Measurements from ENCODE around the gene CUX1. TPM values are rescaled to one million over a fixed set of nuclear protein-coding genes. Genes with fewer than 3 reads are reported as not detected.
A peak's percentile ranks its signal among the peaks of the same experiment; 100 is the strongest.
"Not testable (repeated sequence)": the region's sequence is repeated elsewhere in the genome, so short reads cannot be mapped to it uniquely, and the experiment has no call there.

The CUX1 gene
- total RNA-seq, 4 donors from 2014 or later: 56.9 to 124 (median 93.2) TPM

DNA sequence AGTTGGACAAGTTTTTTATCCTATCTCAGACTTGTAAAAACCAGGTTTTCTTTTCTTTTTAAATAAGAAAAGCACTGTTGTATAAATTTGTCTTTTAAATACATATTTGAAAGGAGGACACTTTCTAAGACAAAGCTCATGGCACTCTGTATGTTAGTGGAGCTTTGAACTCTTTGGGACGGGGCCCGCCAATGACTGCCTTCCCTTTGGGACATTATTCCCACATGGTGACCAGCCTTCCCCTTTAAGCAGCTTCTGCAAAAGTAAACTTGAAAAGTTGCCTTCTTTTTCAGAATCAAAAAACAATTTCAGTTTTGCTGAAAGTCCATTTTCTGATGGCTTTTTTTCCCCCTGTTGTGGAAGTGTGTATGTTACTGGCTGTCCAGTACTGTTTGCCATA is 1.8 kb downstream of the CUX1 start:
- no peak for DNase-seq
- 96 to 100% methylated on average over 2 of the region's 2 CpGs for WGBS, 2 donors (ENCODE audit: low coverage in 1 of 2)
- H3K36me3 ChIP-seq: no peaks in the 10 kb centered on the region
- peaks cover 7 to 34% (median 13%) of the 10 kb centered on the region in 4 donors for H3K4me1 ChIP-seq
- intact Hi-C loops (cut with DNase I; ENCODE audit: low total_unique reads) (loop anchor here (10.0 kb wide), 3 partner anchors 66 to 306 kb away; no protein-coding TSS in a partner anchor), in situ Hi-C loops (cut with MboI; ENCODE audit: low pct_ligation_motif_present in 1 of 4, low pct_unique_long_range_greater_than_20kb in 1 of 4, low sequenced_read_pairs in 3 of 4) (loop anchor here in 1 of 4 donors (10.0 kb wide), 1 partner anchor 134 kb away; no protein-coding TSS in a partner anchor)
- peak overlapping the region in 2 of 4 donors; percentile 82 to 86 for H3K27ac ChIP-seq
- no peaks in the 10 kb centered on the region for H3K27me3 ChIP-seq
- TF ChIP-seq, protein P1, sequence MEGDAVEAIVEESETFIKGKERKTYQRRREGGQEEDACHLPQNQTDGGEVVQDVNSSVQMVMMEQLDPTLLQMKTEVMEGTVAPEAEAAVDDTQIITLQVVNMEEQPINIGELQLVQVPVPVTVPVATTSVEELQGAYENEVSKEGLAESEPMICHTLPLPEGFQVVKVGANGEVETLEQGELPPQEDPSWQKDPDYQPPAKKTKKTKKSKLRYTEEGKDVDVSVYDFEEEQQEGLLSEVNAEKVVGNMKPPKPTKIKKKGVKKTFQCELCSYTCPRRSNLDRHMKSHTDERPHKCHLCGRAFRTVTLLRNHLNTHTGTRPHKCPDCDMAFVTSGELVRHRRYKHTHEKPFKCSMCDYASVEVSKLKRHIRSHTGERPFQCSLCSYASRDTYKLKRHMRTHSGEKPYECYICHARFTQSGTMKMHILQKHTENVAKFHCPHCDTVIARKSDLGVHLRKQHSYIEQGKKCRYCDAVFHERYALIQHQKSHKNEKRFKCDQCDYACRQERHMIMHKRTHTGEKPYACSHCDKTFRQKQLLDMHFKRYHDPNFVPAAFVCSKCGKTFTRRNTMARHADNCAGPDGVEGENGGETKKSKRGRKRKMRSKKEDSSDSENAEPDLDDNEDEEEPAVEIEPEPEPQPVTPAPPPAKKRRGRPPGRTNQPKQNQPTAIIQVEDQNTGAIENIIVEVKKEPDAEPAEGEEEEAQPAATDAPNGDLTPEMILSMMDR (IDR thresholded peaks at IDR 0.05): no peak
- no peak for TF ChIP-seq EP300 (IDR thresholded peaks at IDR 0.05; ENCODE audit: low read depth)
- no peak for TF ChIP-seq POLR2AphosphoS5 (IDR thresholded peaks at IDR 0.05)
- TF ChIP-seq POLR2A (IDR thresholded peaks at IDR 0.05): no peak
- no peaks in the 10 kb centered on the region for H3K9me3 ChIP-seq
- no peak overlapping the region for H3K4me3 ChIP-seq

DNA sequence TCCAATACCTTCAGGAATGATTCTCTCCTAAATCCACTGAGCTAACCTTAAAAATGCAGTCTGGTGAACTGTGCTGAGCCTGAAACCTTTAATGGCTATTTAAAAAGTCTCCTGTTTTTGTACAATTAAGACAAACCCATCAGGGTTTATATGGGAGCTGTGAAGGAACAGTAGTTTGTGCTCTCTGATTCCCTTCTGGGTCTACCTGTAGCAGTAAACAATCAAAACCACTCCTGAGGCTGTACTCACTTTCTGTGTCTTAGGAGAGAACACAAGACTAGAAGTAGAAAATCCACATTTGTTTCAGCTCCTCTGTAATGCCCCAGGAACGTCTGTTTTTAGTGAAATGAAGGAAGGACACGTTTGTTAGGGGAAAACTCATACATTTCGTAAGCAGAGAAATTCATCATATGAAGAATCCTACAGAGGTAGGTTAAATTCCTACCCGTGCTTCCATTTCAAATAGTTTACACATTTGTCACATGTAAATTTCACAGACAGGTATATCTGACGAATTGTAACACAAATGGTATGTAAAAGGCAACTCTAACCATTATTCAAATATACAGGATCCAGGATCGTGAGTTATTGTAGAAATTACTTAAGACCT is 2.6 kb downstream of the CUX1 start:
- in situ Hi-C loops (cut with MboI; ENCODE audit: low pct_ligation_motif_present in 1 of 4, low pct_unique_long_range_greater_than_20kb in 1 of 4, low sequenced_read_pairs in 3 of 4): loop anchor here in 1 of 4 donors (10.0 kb wide), 1 partner anchor 135 kb away; no protein-coding TSS in a partner anchor
- TF ChIP-seq, protein P1 (IDR thresholded peaks at IDR 0.05): no peak
- TF ChIP-seq POLR2A (IDR thresholded peaks at IDR 0.05) (no peak), EP300 (IDR thresholded peaks at IDR 0.05; ENCODE audit: low read depth) (no peak), POLR2AphosphoS5 (IDR thresholded peaks at IDR 0.05) (no peak)
- no peak for DNase-seq
- Histone ChIP-seq H3K27me3 (no peaks in the 10 kb centered on the region), H3K9me3 (no peaks in the 10 kb centered on the region), H3K4me1 (peaks cover 7 to 34% (median 10%) of the 10 kb centered on the region in 4 donors), H3K36me3 (no peaks in the 10 kb centered on the region), H3K4me3 (no peak overlapping the region), H3K27ac (peak overlapping the region in 2 of 4 donors; percentile 82 to 86)
- intact Hi-C loops (cut with DNase I; ENCODE audit: low total_unique reads): loop anchor here (10.0 kb wide), 3 partner anchors 65 to 305 kb away; no protein-coding TSS in a partner anchor
- 74 to 79% methylated on average over 6 of the region's 6 CpGs for WGBS, 2 donors (ENCODE audit: low coverage in 1 of 2)

DNA sequence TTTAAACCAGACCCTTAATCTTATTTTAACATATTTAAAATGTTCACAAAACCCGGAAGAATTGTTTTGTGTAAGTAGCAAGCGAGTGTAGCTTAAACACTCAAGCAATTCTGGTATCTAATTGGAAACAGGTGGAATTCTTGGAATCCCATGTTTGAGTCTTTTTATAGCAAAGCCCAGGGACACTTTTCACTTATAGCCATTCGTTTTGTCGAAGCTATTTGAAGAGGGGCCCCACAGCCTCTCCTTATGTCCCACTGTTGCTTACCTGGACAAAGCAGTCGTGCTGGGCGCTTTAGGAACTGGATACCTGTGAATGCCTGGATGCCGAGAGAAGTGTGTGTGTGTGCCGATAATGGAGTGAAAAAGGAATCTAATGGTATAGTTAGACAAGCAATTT is 3.3 kb downstream of the CUX1 start:
- intact Hi-C loops (cut with DNase I; ENCODE audit: low total_unique reads): no loop called here
- H3K27me3 ChIP-seq: no peaks in the 10 kb centered on the region
- H3K36me3 ChIP-seq: no peaks in the 10 kb centered on the region
- no peak for DNase-seq
- WGBS, 2 donors (ENCODE audit: low coverage in 1 of 2): 82 to 87% methylated on average over 8 of the region's 8 CpGs
- TF ChIP-seq EP300 (IDR thresholded peaks at IDR 0.05; ENCODE audit: low read depth) (no peak), POLR2A (IDR thresholded peaks at IDR 0.05) (no peak), POLR2AphosphoS5 (IDR thresholded peaks at IDR 0.05) (no peak)
- TF ChIP-seq, protein P1 (IDR thresholded peaks at IDR 0.05): no peak
- in situ Hi-C loops (cut with MboI; ENCODE audit: low pct_ligation_motif_present in 1 of 4, low pct_unique_long_range_greater_than_20kb in 1 of 4, low sequenced_read_pairs in 3 of 4): no loop called here
- H3K27ac ChIP-seq: no peak overlapping the region
- no peak overlapping the region for H3K4me3 ChIP-seq
- peaks cover 7 to 34% (median 10%) of the 10 kb centered on the region in 4 donors for H3K4me1 ChIP-seq
- H3K9me3 ChIP-seq: no peaks in the 10 kb centered on the region

DNA sequence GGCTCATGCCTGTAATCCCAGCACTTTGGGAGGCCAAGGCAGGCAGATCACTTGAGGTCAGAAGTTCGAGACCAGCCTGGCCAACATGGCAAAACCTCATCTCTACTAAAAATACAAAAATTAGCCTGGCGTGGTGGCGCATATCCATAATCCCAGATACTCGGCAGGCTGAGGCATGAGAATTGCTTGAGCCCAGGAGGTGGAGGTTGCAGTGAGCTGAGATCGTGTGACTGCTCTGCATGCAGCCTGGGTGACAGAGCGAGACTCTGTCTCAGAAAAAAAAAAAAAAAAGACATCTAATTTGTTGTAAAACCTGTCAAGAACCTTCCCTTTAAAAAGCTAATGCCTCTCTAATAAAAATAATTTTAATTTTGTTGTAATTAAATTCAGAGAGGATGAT is 5.2 kb downstream of the CUX1 start:
- H3K36me3 ChIP-seq; H3K4me3 ChIP-seq; H3K27me3 ChIP-seq; DNase-seq; intact Hi-C loops (cut with DNase I; ENCODE audit: low total_unique reads); in situ Hi-C loops (cut with MboI; ENCODE audit: low pct_ligation_motif_present in 1 of 4, low pct_unique_long_range_greater_than_20kb in 1 of 4, low sequenced_read_pairs in 3 of 4); H3K9me3 ChIP-seq; H3K27ac ChIP-seq: not testable (repeated sequence)
- 80 to 94% methylated on average over 3 to 6 of the region's 6 CpGs for WGBS, 2 donors (ENCODE audit: low coverage in 1 of 2)
- peaks cover 7 to 32% (median 8%) of the 10 kb centered on the region in 4 donors for H3K4me1 ChIP-seq
